ENCODE results near the gene ELK3. TPM values are rescaled to one million over a fixed set of nuclear protein-coding genes. Genes with fewer than 3 reads are reported as not detected.

The ELK3 gene
- total RNA-seq, 1 donor from 2014 or later, result 60.8 TPM

- Mint-ChIP-seq H3K27me3 (no peaks in the 10 kb centered on the region), H3K4me1 (peaks cover 80% of the 10 kb centered on the region), H3K27ac (peak overlapping the region; percentile 74), H3K9me3 (no peaks in the 10 kb centered on the region), H3K4me3 (peak overlapping the region; percentile 29), H3K36me3 (ENCODE audit: low read depth) (peaks cover 23% of the 10 kb centered on the region)
- CTCF ChIA-PET, result interaction anchor here (0.9 to 9.5 kb wide), 6 partner anchors 17 to 305 kb away, joined by 3 to 90 read pairs (median 4); partner anchors contain the start of gene LTA4H
- ATAC-seq (ENCODE audit: low read depth), result no peak
- DNase-seq, result no peak
- intact Hi-C loops (cut with micrococcal nuclease), result no loop called here
- POLR2A ChIA-PET, result interaction anchor here (0.8 to 10.0 kb wide), 6 partner anchors 9 to 187 kb away, joined by 3 to 174 read pairs (median 10); partner anchors contain the start of gene CDK17
- TF ChIP-seq CTCF (IDR thresholded peaks at IDR 0.05), result no peak
Observed at GRCh38 chr12:96212456-96213375, 18.5 kb downstream of the ELK3 start.

GRCh38 chr12:96213869-96214268 lies 19.7 kb downstream of the ELK3 start:
- ChIA-PET CTCF (interaction anchor here (1.8 to 9.5 kb wide), 5 partner anchors 11 to 303 kb away, joined by 8 to 90 read pairs (median 16); partner anchors contain the start of gene CDK17), POLR2A (interaction anchor here (0.9 to 2.9 kb wide), 5 partner anchors 15 to 150 kb away, joined by 3 to 31 read pairs (median 6); no protein-coding TSS in a partner anchor)
- no peak for TF ChIP-seq CTCF (IDR thresholded peaks at IDR 0.05)
- H3K4me3 Mint-ChIP-seq, result peak overlapping the region; percentile 58
- H3K9me3 Mint-ChIP-seq, result no peaks in the 10 kb centered on the region
- H3K4me1 Mint-ChIP-seq, result peaks cover 71% of the 10 kb centered on the region
- ATAC-seq (ENCODE audit: low read depth) (no peak), DNase-seq (no peak)
- intact Hi-C loops (cut with micrococcal nuclease), result no loop called here
- H3K27ac Mint-ChIP-seq, result peak overlapping the region; percentile 74
- H3K36me3 Mint-ChIP-seq (ENCODE audit: low read depth), result peaks cover 27% of the 10 kb centered on the region
- no peaks in the 10 kb centered on the region for H3K27me3 Mint-ChIP-seq

- Mint-ChIP-seq H3K4me1 (peaks cover 51% of the 10 kb centered on the region), H3K9me3 (no peaks in the 10 kb centered on the region), H3K27me3 (no peaks in the 10 kb centered on the region), H3K4me3 (no peak overlapping the region), H3K36me3 (ENCODE audit: low read depth) (peaks cover 36% of the 10 kb centered on the region), H3K27ac (no peak overlapping the region)
- DNase-seq (no peak), ATAC-seq (ENCODE audit: low read depth) (no peak)
- no peak for TF ChIP-seq CTCF (IDR thresholded peaks at IDR 0.05)
- CTCF ChIA-PET, result interaction anchor here (0.7 to 9.5 kb wide), 26 partner anchors 8 to 305 kb away, joined by 3 to 90 read pairs (median 6); partner anchors contain the start of genes CDK17, CFAP54 and LTA4H
- intact Hi-C loops (cut with micrococcal nuclease), result loop anchor here (1.0 to 5.0 kb wide), 8 partner anchors 21 to 359 kb away; partner anchors contain the start of genes CDK17 and SNRPF
- POLR2A ChIA-PET, result interaction anchor here (1.0 to 2.9 kb wide), 10 partner anchors 10 to 334 kb away, joined by 3 to 31 read pairs (median 7); partner anchors contain the start of genes CDK17 and LTA4H
Observed at GRCh38 chr12:96215919-96216273, 21.7 kb downstream of the ELK3 start.

- H3K4me3 Mint-ChIP-seq, result no peak overlapping the region
- H3K36me3 Mint-ChIP-seq (ENCODE audit: low read depth), result peaks cover 57% of the 10 kb centered on the region
- peaks cover 32% of the 10 kb centered on the region for H3K4me1 Mint-ChIP-seq
- no peak overlapping the region for H3K27ac Mint-ChIP-seq
- ChIA-PET POLR2A (no interaction called here), CTCF (no interaction called here)
- no peaks in the 10 kb centered on the region for H3K27me3 Mint-ChIP-seq
- TF ChIP-seq CTCF (IDR thresholded peaks at IDR 0.05), result no peak
- ATAC-seq (ENCODE audit: low read depth) (no peak), DNase-seq (no peak)
- intact Hi-C loops (cut with micrococcal nuclease), result loop anchor here (5.0 kb wide), 1 partner anchor 362 kb away; the partner anchor contains the start of gene SNRPF
- no peaks in the 10 kb centered on the region for H3K9me3 Mint-ChIP-seq
Observed at GRCh38 chr12:96218989-96219678, 25.0 kb downstream of the ELK3 start.

Measured in activated B cell treated with CpG ODN at 0.5 μM for 24 hours (primary cell).